ENCODE data around the gene PADI3. TPM values are rescaled to one million over a fixed set of nuclear protein-coding genes. Genes with fewer than 3 reads are reported as not detected.

The PADI3 gene, protein sequence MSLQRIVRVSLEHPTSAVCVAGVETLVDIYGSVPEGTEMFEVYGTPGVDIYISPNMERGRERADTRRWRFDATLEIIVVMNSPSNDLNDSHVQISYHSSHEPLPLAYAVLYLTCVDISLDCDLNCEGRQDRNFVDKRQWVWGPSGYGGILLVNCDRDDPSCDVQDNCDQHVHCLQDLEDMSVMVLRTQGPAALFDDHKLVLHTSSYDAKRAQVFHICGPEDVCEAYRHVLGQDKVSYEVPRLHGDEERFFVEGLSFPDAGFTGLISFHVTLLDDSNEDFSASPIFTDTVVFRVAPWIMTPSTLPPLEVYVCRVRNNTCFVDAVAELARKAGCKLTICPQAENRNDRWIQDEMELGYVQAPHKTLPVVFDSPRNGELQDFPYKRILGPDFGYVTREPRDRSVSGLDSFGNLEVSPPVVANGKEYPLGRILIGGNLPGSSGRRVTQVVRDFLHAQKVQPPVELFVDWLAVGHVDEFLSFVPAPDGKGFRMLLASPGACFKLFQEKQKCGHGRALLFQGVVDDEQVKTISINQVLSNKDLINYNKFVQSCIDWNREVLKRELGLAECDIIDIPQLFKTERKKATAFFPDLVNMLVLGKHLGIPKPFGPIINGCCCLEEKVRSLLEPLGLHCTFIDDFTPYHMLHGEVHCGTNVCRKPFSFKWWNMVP
- total RNA-seq (not detected), polyA plus RNA-seq (not detected)
- long read RNA-seq, donor 1: 0 reads
- long read RNA-seq, donor 2: 0 reads
- long read RNA-seq, donor 3: 0 reads
- long read RNA-seq, donor 4: 0 reads
- long read RNA-seq, donor 5: 0 reads
- long read RNA-seq, donor 6: 0 reads
- long read RNA-seq, donor 7: 0 reads
- long read RNA-seq, donor 8: 0 reads
- long read RNA-seq, donor 9: 0 reads
- long read RNA-seq, donor 10: 0 reads

GRCh38 chr1:17248781-17249180, at the start of gene PADI3:
Gene PADI3 (plus strand): TSS chr1:17249098. CDS start chr1:17249138, 40 bp downstream.
- intact Hi-C loops (cut with DNase I): no loop called here
- Histone ChIP-seq H3K27me3 (no peaks in the 10 kb centered on the region), H3K4me1 (replicated peaks in 1 of 2) (no peaks in the 10 kb centered on the region), H3K36me3 (replicated peaks in 1 of 2) (no peaks in the 10 kb centered on the region), H3K4me3 (no peak within 1 kb of the TSS), H3K9me3 (replicated peaks in 1 of 3) (no peaks in the 10 kb centered on the region), H3K27ac (no peak within 1 kb of the TSS)
- WGBS, 4 donors: 78 to 84% (median 80%) methylated on average over 5 to 9 of the region's 9 CpGs
- no peak for TF ChIP-seq CTCF (IDR thresholded peaks at IDR 0.05)
- TF ChIP-seq POLR2A (IDR thresholded peaks at IDR 0.05): no peak
- DNase-seq: no peak

DNA sequence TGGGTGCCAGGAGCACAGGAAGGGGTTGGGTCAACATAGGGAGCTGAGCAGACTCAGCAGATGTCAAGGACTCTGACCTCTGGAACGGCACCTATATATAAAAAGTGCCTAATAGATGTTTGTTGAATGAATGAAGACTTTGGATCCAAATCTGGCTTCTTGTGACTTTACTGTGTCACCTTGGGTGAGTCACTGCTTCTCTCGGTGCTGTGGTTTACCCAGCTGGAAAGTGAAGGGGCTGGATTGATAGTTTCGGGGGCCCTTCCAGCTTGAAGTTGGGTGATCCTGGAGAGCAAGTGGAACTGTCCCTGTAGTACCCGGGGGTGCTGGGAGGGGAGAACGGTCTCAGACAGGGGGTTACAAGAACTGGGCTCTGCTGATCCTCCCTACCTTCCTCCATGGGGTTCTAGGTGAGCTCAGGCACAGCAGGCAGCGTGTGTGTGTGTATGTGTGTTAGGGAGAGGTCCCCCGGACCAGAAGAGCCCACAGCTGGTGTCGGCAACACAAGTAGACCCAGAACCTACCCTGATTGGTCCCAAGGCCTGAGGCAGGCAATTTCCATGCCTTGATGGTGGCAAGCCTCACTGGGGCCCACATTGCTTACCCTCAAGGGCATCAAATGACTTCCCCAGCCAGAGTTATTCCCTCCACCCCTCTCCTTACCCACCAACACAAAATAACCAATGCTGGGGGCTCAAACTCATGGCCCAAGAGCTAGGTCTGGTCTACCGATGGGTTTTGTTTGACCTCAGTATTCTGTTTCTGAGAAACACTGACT, 49.4 kb upstream of the PADI3 start:
- Histone ChIP-seq H3K36me3 (replicated peaks in 1 of 2) (no peaks in the 10 kb centered on the region), H3K4me3 (no peak overlapping the region), H3K9me3 (replicated peaks in 1 of 3) (no peaks in the 10 kb centered on the region), H3K27me3 (peaks cover 3% of the 10 kb centered on the region), H3K4me1 (replicated peaks in 1 of 2) (no peaks in the 10 kb centered on the region), H3K27ac (no peak overlapping the region)
- intact Hi-C loops (cut with DNase I): no loop called here
- WGBS, 4 donors: 75 to 90% (median 85%) methylated on average over 5 to 9 of the region's 9 CpGs
- TF ChIP-seq POLR2A (IDR thresholded peaks at IDR 0.05): no peak
- no peak for TF ChIP-seq CTCF (IDR thresholded peaks at IDR 0.05)
- no peak for DNase-seq

GRCh38 chr1:17200246-17200645, 48.7 kb upstream of the PADI3 start:
- intact Hi-C loops (cut with DNase I): no loop called here
- no peak overlapping the region for H3K27ac ChIP-seq
- no peaks in the 10 kb centered on the region for H3K36me3 ChIP-seq (replicated peaks in 1 of 2)
- no peaks in the 10 kb centered on the region for H3K9me3 ChIP-seq (replicated peaks in 1 of 3)
- peaks cover 3% of the 10 kb centered on the region for H3K27me3 ChIP-seq
- no peak overlapping the region for H3K4me3 ChIP-seq
- WGBS, 4 donors: 71 to 80% (median 73%) methylated on average over 8 of the region's 8 CpGs
- TF ChIP-seq CTCF (IDR thresholded peaks at IDR 0.05) (no peak), POLR2A (IDR thresholded peaks at IDR 0.05) (no peak)
- no peak for DNase-seq
- no peaks in the 10 kb centered on the region for H3K4me1 ChIP-seq (replicated peaks in 1 of 2)

- Histone ChIP-seq H3K27ac (no peak overlapping the region), H3K9me3 (replicated peaks in 1 of 3) (no peaks in the 10 kb centered on the region), H3K36me3 (replicated peaks in 1 of 2) (no peaks in the 10 kb centered on the region), H3K4me1 (replicated peaks in 1 of 2) (no peaks in the 10 kb centered on the region), H3K4me3 (no peak overlapping the region), H3K27me3 (peaks cover 3% of the 10 kb centered on the region)
- intact Hi-C loops (cut with DNase I): no loop called here
- DNase-seq: no peak
- 86 to 91% (median 88%) methylated on average over 5 of the region's 5 CpGs for WGBS, 4 donors
- no peak for TF ChIP-seq POLR2A (IDR thresholded peaks at IDR 0.05)
- TF ChIP-seq CTCF (IDR thresholded peaks at IDR 0.05): no peak
Measured at GRCh38 chr1:17200756-17201155, 48.1 kb upstream of the PADI3 start.

Data from adrenal gland (tissue), 19 donors.